A549 (cell line): ENCODE data around the gene FGF2. TPM values are rescaled to one million over a fixed set of nuclear protein-coding genes. Genes with fewer than 3 reads are reported as not detected.

ENCODE experiments used
- ATAC-seq, 2 experiments: fragments of 200-7000 bp in 1 of 2; fragments of >200 bp in 1 of 2; cut with Nextera tagmentation in 1 of 2; cut with Tn5 transposase in 1 of 2; 3 replicates each; pipeline versions ENCODE4 v1.8.0 to v1.9.1; 2018 to 2020; ENCODE audit warnings: mild to moderate bottlenecking in 1 of 2, moderate library complexity in 1 of 2
- CTCF ChIA-PET: fragments of 300-600 bp; sonication (Branson Sonifier 250); formaldehyde crosslinking; extraction: SDS; loops from one replicate; lab custom pipeline; 2021; ENCODE audit warnings: antibody characterized with exemption, inconsistent platforms; lab: Yijun Ruan, JAX
- POLR2A ChIA-PET: fragments of 350-600 bp; formaldehyde crosslinking; extraction: SDS; loops from one replicate; lab custom pipeline; 2021; ENCODE audit warnings: antibody characterized with exemption, inconsistent platforms; lab: Yijun Ruan, JAX
- DNase-seq, 2 experiments: peaks; one replicate each; pipeline versions ENCODE4 v3.0.0 to v3.0.0-alpha.2; 2011 to 2016; ENCODE audit warnings: low read depth in 1 of 2, low spot score in 1 of 2
- FAIRE-seq: peaks from 2 replicates; lab custom pipeline; 2011; peaks lifted over from hg19 to GRCh38; lab: Jason Lieb, UNC
- H3K27ac ChIP-seq, 2 experiments: fragments of >200 bp; sonication (Bioruptor Twin); formaldehyde crosslinking; 3 replicates each; pipeline ENCODE4 v1.5.1; 2016 to 2017
- H3K4me1 ChIP-seq: fragments of >200 bp; sonication (Bioruptor Twin); formaldehyde crosslinking; 3 replicates; pipeline ENCODE4 v1.6.1; 2016
- H3K4me2 ChIP-seq: fragments of >200 bp; sonication (Bioruptor Twin); formaldehyde crosslinking; 3 replicates; pipeline ENCODE4 v1.6.1; 2016
- H3K4me3 ChIP-seq: fragments of >200 bp; sonication (Bioruptor Twin); formaldehyde crosslinking; 3 replicates; pipeline ENCODE4 v1.5.1; 2016
- H3K9me3 ChIP-seq: fragments of >200 bp; sonication (Bioruptor Twin); formaldehyde crosslinking; 3 replicates; pipeline ENCODE4 v1.6.1; 2016
- CBX2 ChIP-seq: fragments of 200-600 bp; sonication (generic); IDR thresholded peaks from 2 replicates; pipeline ENCODE4 v1.6.1; 2016; ENCODE audit warnings: low read depth, mild to moderate bottlenecking, borderline replicate concordance
- CHD4 ChIP-seq: fragments of 200-600 bp; sonication (generic); IDR thresholded peaks from 2 replicates; pipeline ENCODE4 v1.6.1; 2016; ENCODE audit warnings: antibody characterized with exemption, mild to moderate bottlenecking, borderline replicate concordance
- EHF ChIP-seq: fragments of 250-450 bp; sonication (Bioruptor Pico); IDR thresholded peaks from 2 replicates; pipeline ENCODE4 v1.5.0; 2020; ENCODE audit warnings: mild to moderate bottlenecking
- GATA3 ChIP-seq: IDR thresholded peaks from 2 replicates; pipeline ENCODE4 v1.6.1; 2012; ENCODE audit warnings: borderline replicate concordance
- HEYL ChIP-seq: fragments of 250-450 bp; sonication (Bioruptor Pico); IDR thresholded peaks from 2 replicates; pipeline ENCODE4 v1.8.0; 2021; ENCODE audit warnings: mild to moderate bottlenecking, moderate library complexity
- JUN ChIP-seq, 2 experiments: fragments of >200 bp; sonication (Bioruptor Twin); formaldehyde crosslinking; IDR thresholded peaks; 2 replicates in 1 of 2; 3 replicates in 1 of 2; pipeline ENCODE4 v1.6.1; 2016 to 2017
- KDM1A ChIP-seq: fragments of 200-600 bp; sonication (generic); IDR thresholded peaks from 2 replicates; pipeline ENCODE4 v1.6.1; 2016; ENCODE audit warnings: low read depth, mild to moderate bottlenecking
- KDM5A ChIP-seq: fragments of 200-600 bp; sonication (generic); IDR thresholded peaks from 2 replicates; pipeline ENCODE4 v1.6.1; 2016; ENCODE audit warnings: antibody characterized with exemption, mild to moderate bottlenecking
- MYC ChIP-seq: IDR thresholded peaks from 2 replicates; pipeline ENCODE4 v1.6.1; 2012; ENCODE audit warnings: mild to moderate bottlenecking, inconsistent platforms, low read length, improper control_type of control experiment, borderline replicate concordance
- NPAS2 ChIP-seq: fragments of 250-450 bp; sonication (Bioruptor Pico); IDR thresholded peaks from 2 replicates; pipeline ENCODE4 v1.8.0; 2022; ENCODE audit warnings: mild to moderate bottlenecking, moderate library complexity, borderline replicate concordance
- NR3C1 ChIP-seq: fragments of >200 bp; sonication (Bioruptor Twin); formaldehyde crosslinking; IDR thresholded peaks from 3 replicates; pipeline ENCODE4 v1.6.1; 2017
- PHF8 ChIP-seq: fragments of 200-600 bp; sonication (generic); IDR thresholded peaks from 2 replicates; pipeline ENCODE4 v1.6.1; 2016; ENCODE audit warnings: low read depth, mild to moderate bottlenecking, antibody characterized with exemption, moderate library complexity, borderline replicate concordance
- POLR2A ChIP-seq: IDR thresholded peaks from 2 replicates; pipeline ENCODE4 v1.6.1; 2012; ENCODE audit warnings: mild to moderate bottlenecking, low read length
- RAD21 ChIP-seq, 2 experiments: fragments of >200 bp in 1 of 2; sonication (Bioruptor Twin) in 1 of 2; formaldehyde crosslinking in 1 of 2; IDR thresholded peaks in 1 of 2; conservative IDR thresholded peaks in 1 of 2; 2 replicates in 1 of 2; 3 replicates in 1 of 2; pipeline ENCODE4 v1.6.1; 2012 to 2018; ENCODE audit warnings: inconsistent platforms in 1 of 2
- RARB ChIP-seq: fragments of 250-450 bp; sonication (Bioruptor Pico); IDR thresholded peaks from 2 replicates; pipeline ENCODE4 v1.8.0; 2021; ENCODE audit warnings: mild to moderate bottlenecking, moderate library complexity
- RCOR1 ChIP-seq: fragments of 150-350 bp; IDR thresholded peaks from 2 replicates; pipeline ENCODE4 v1.6.1; 2014; ENCODE audit warnings: antibody characterized with exemption, low read length, low read depth
- SREBF2 ChIP-seq: fragments of 450-650 bp; IDR thresholded peaks from 2 replicates; pipeline ENCODE4 v1.6.1; 2014; ENCODE audit warnings: mild to moderate bottlenecking, moderate library complexity
- WGBS: methylation state at CpG from one replicate; pipeline ENCODE4 v1.1.6; 2017; ENCODE audit errors: missing lambda C conversion rate; 5-methylcytosine and 5-hydroxymethylcytosine counted together
- polyA plus RNA-seq, 4 experiments: library from polyadenylated mRNA; depleted of rRNA in 3 of 4; stranded (reverse); fragments of >200 nt; fragmentation: RNase III in 1 of 4; extraction: RNeasy Plus Mini Kit Qiagen cat#74134 plus additional on column Dnase treatment in 1 of 4; gene quantifications; 2 replicates in 3 of 4; 3 replicates in 1 of 4; pipeline ENCODE4 v1.2.3, GENCODE V29; 2011 to 2017
- TF ChIP-seq, protein P1 (sequence below): IDR thresholded peaks from 2 replicates; pipeline ENCODE4 v1.6.1; 2012
- TF ChIP-seq, protein P2 (sequence below): IDR thresholded peaks from 2 replicates; pipeline ENCODE4 v1.6.1; 2012
- TF ChIP-seq, protein P3 (sequence below): IDR thresholded peaks from 2 replicates; pipeline ENCODE4 v1.6.1; 2012; ENCODE audit warnings: low read depth, borderline replicate concordance
- TF ChIP-seq, protein P4 (sequence below): fragments of 200-600 bp; sonication (generic); IDR thresholded peaks from 2 replicates; pipeline ENCODE4 v1.6.1; 2016; ENCODE audit warnings: antibody characterized with exemption, mild to moderate bottlenecking, moderate library complexity
- TF ChIP-seq, protein P5 (sequence below): fragments of 450-650 bp; IDR thresholded peaks from 2 replicates; pipeline ENCODE4 v1.6.1; 2014; ENCODE audit warnings: antibody characterized with exemption
- TF ChIP-seq, protein P6 (sequence below): fragments of >200 bp; sonication (Bioruptor Twin); formaldehyde crosslinking; IDR thresholded peaks from 3 replicates; pipeline ENCODE4 v1.6.1; 2016

FGF2 gene
- polyA plus RNA-seq, 2 of the 4 experiments (the other 2 are of a cell fraction), result 35.1 to 45.2 TPM

DNA sequence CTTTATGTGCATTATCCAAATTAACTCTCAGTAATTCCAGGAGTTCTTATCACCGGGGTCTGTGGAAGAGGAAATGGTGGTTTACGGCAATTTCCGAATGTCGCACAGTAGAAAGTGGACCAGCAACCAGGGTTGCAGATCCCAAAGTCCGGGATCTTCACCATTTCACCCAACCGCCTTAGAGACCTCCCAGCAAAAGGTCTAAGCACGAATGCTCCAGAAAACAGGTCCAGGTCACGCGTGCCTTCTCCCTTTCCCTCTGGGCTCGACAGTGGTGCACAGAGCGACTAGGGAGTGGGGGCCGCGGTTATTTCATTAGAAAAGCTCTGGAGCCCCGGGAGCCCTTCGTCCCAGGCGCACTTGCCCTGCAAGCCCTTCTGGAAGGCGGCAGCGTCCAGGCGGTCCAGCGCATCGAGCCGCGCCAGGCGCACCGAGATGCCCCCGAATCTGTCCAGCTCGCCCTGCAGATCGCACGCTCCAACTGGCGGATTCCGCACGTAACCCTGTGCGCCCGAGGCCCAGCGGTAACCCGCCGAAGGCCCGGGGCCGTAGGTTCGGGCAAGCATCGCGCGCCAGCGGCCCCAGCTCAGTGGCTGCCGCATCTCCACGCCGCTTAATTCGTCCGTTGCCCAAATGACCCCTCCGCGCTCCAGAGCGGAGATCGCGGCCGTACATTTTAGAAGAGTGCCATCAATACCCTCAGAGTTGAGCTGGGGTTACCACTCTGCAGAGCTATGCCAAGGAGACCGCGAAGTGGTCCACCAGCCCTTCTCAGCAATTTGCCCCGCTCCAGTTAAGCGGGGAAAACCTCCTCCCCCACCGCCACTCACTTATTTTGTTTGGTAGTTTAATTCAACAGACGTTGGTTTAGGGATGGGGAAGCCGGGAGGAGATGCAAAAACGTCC, 95.6 kb downstream of the FGF2 start, which contains the start of gene NUDT6:
NUDT6 (minus strand) TSS at position 627 of the 906 bp plus-strand sequence; CDS start at position 602, 25 bp downstream.
- Histone ChIP-seq H3K4me2 (peak within 1 kb of the TSS; percentile 77), H3K4me3 (peak within 1 kb of the TSS; percentile 87), H3K27ac (peak within 1 kb of the TSS; percentile 89 to 98), H3K9me3 (no peaks in the 10 kb centered on the region), H3K4me1 (peaks cover 48% of the 10 kb centered on the region)
- ChIA-PET CTCF (interaction anchor here (0.9 to 3.5 kb wide), 7 partner anchors 8 to 319 kb away, joined by 3 to 22 read pairs (median 4); partner anchors contain the start of gene BBS12), POLR2A (interaction anchor here (0.8 to 1.1 kb wide), 3 partner anchors 157 to 190 kb away, joined by 3 to 8 read pairs (median 3); partner anchors contain the start of gene BBS12)
- no peak for FAIRE-seq
- ATAC-seq, result peak; percentile 83 to 86
- TF ChIP-seq EHF (no peak), KDM1A (no peak), JUN (IDR thresholded peaks at IDR 0.05) (peak in 1 of 2 experiments; percentile 66; a peak in 2 of 5 replicates), CHD4 (no peak), RCOR1 (no peak), POLR2A (peak; percentile 29), NPAS2 (CRISPR knock-in tag) (no peak), RAD21 (conservative IDR thresholded peaks at IDR 0.05 in 1 of 2, IDR thresholded peaks at IDR 0.05 in 1 of 2) (0 out of 5 replicates have a peak, but pooled peaks of 1 of the 2 experiments have one; percentile 2), HEYL (CRISPR knock-in tag) (no peak)
- TF ChIP-seq, protein P1, sequence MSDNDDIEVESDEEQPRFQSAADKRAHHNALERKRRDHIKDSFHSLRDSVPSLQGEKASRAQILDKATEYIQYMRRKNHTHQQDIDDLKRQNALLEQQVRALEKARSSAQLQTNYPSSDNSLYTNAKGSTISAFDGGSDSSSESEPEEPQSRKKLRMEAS, result peak; percentile 17; the same call in 1 of the 2 replicates
- TF ChIP-seq, protein P2, sequence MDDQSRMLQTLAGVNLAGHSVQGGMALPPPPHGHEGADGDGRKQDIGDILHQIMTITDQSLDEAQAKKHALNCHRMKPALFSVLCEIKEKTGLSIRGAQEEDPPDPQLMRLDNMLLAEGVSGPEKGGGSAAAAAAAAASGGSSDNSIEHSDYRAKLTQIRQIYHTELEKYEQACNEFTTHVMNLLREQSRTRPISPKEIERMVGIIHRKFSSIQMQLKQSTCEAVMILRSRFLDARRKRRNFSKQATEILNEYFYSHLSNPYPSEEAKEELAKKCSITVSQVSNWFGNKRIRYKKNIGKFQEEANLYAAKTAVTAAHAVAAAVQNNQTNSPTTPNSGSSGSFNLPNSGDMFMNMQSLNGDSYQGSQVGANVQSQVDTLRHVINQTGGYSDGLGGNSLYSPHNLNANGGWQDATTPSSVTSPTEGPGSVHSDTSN, result 0 out of 2 replicates have a peak, but pooled peaks have one; percentile 17
- TF ChIP-seq, protein P3, sequence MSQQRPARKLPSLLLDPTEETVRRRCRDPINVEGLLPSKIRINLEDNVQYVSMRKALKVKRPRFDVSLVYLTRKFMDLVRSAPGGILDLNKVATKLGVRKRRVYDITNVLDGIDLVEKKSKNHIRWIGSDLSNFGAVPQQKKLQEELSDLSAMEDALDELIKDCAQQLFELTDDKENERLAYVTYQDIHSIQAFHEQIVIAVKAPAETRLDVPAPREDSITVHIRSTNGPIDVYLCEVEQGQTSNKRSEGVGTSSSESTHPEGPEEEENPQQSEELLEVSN, result no peak
- DNase-seq, result peak; percentile 66 to 74
- WGBS, result 1% methylated on average over 31 of the region's 63 CpGs

DNA sequence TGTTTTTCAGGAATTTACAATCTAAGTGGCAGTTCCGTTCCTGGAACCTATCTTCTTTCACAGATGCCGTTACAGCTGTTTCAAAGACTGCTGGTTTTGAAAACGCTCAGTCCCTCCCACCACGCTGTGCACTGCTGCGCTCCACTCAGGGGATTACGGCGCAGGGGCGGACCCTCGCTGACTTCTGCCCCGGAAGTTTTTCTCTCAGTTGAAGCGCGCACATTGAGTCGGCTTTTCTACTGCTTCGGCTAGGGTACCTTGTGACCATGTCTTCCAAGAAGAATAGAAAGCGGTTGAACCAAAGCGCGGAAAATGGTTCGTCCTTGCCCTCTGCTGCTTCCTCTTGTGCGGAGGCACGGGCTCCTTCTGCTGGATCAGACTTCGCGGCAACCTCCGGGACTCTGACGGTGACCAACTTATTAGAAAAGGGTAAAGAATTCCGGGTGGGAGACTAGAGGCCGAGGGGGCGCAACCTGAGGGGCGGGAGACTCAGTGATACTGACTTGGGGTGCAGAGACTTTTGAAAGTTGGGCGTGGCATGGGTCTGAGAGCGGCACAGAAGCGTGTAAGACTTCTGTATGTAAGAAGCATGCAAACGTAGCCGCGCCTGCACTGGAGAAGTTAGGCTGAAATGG, 96.4 kb downstream of the FGF2 start:
- CTCF ChIA-PET, result interaction anchor here (0.9 to 3.5 kb wide), 7 partner anchors 8 to 321 kb away, joined by 3 to 22 read pairs (median 4); partner anchors contain the start of gene BBS12
- Histone ChIP-seq H3K4me2 (peak overlapping the region; percentile 77), H3K27ac (peak overlapping the region; percentile 89 to 98), H3K4me3 (peak overlapping the region; percentile 87), H3K9me3 (no peaks in the 10 kb centered on the region), H3K4me1 (peaks cover 41% of the 10 kb centered on the region)
- no peak for FAIRE-seq
- ATAC-seq, result peak; percentile 94 to 96
- peak; percentile 72 to 87 for DNase-seq
- under 1% methylated on average over 31 of the region's 34 CpGs for WGBS
- POLR2A ChIA-PET, result interaction anchor here (0.8 to 1.1 kb wide), 3 partner anchors 158 to 191 kb away, joined by 3 to 8 read pairs (median 3); partner anchors contain the start of gene BBS12
- TF ChIP-seq, protein P4, sequence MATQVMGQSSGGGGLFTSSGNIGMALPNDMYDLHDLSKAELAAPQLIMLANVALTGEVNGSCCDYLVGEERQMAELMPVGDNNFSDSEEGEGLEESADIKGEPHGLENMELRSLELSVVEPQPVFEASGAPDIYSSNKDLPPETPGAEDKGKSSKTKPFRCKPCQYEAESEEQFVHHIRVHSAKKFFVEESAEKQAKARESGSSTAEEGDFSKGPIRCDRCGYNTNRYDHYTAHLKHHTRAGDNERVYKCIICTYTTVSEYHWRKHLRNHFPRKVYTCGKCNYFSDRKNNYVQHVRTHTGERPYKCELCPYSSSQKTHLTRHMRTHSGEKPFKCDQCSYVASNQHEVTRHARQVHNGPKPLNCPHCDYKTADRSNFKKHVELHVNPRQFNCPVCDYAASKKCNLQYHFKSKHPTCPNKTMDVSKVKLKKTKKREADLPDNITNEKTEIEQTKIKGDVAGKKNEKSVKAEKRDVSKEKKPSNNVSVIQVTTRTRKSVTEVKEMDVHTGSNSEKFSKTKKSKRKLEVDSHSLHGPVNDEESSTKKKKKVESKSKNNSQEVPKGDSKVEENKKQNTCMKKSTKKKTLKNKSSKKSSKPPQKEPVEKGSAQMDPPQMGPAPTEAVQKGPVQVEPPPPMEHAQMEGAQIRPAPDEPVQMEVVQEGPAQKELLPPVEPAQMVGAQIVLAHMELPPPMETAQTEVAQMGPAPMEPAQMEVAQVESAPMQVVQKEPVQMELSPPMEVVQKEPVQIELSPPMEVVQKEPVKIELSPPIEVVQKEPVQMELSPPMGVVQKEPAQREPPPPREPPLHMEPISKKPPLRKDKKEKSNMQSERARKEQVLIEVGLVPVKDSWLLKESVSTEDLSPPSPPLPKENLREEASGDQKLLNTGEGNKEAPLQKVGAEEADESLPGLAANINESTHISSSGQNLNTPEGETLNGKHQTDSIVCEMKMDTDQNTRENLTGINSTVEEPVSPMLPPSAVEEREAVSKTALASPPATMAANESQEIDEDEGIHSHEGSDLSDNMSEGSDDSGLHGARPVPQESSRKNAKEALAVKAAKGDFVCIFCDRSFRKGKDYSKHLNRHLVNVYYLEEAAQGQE, result no peak
- TF ChIP-seq PHF8 (0 out of 2 replicates have a peak, but pooled peaks have one; percentile 20), MYC (peak; percentile 63; the same call in 1 of the 2 replicates), SREBF2 (no peak), GATA3 (no peak), RARB (CRISPR knock-in tag) (no peak), RCOR1 (no peak), NPAS2 (CRISPR knock-in tag) (no peak), NR3C1 (no peak), KDM5A (peak; percentile 68), CBX2 (no peak)
- TF ChIP-seq, protein P5, sequence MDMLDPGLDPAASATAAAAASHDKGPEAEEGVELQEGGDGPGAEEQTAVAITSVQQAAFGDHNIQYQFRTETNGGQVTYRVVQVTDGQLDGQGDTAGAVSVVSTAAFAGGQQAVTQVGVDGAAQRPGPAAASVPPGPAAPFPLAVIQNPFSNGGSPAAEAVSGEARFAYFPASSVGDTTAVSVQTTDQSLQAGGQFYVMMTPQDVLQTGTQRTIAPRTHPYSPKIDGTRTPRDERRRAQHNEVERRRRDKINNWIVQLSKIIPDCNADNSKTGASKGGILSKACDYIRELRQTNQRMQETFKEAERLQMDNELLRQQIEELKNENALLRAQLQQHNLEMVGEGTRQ, result no peak
- TF ChIP-seq, protein P1, result peak; percentile 76
- TF ChIP-seq, protein P3, result 0 out of 2 replicates have a peak, but pooled peaks have one; percentile 30
- TF ChIP-seq, protein P6, sequence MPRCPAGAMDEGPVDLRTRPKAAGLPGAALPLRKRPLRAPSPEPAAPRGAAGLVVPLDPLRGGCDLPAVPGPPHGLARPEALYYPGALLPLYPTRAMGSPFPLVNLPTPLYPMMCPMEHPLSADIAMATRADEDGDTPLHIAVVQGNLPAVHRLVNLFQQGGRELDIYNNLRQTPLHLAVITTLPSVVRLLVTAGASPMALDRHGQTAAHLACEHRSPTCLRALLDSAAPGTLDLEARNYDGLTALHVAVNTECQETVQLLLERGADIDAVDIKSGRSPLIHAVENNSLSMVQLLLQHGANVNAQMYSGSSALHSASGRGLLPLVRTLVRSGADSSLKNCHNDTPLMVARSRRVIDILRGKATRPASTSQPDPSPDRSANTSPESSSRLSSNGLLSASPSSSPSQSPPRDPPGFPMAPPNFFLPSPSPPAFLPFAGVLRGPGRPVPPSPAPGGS, result no peak
